ENCODE results near the gene DGKB. TPM values are rescaled to one million over a fixed set of nuclear protein-coding genes. Genes with fewer than 3 reads are reported as not detected.

Gene DGKB
- total RNA-seq, 4 donors from 2014 or later, result 0.40 to 3.8 (median 0.82) TPM; not detected in 1

GRCh38 chr7:14786314-14786895 is 116.1 kb downstream of the DGKB start:
- Histone ChIP-seq H3K4me3 (no peak overlapping the region), H3K27me3 (no peaks in the 10 kb centered on the region), H3K4me1 (no peaks in the 10 kb centered on the region), H3K27ac (no peak overlapping the region), H3K9me3 (no peaks in the 10 kb centered on the region), H3K36me3 (no peaks in the 10 kb centered on the region)
- intact Hi-C loops (cut with DNase I; ENCODE audit: low total_unique reads), result no loop called here
- TF ChIP-seq POLR2AphosphoS5 (IDR thresholded peaks at IDR 0.05) (no peak), CTCF (IDR thresholded peaks at IDR 0.05) (no peak), EP300 (IDR thresholded peaks at IDR 0.05; ENCODE audit: low read depth) (no peak), POLR2A (IDR thresholded peaks at IDR 0.05) (no peak)
- in situ Hi-C loops (cut with MboI; ENCODE audit: low pct_ligation_motif_present in 1 of 4, low pct_unique_long_range_greater_than_20kb in 1 of 4, low sequenced_read_pairs in 3 of 4), result no loop called here
- DNase-seq, result no peak
- 77 to 80% methylated on average over 1 to 9 of the region's 9 CpGs for WGBS, 2 donors (ENCODE audit: low coverage in 1 of 2)

- no peaks in the 10 kb centered on the region for H3K27me3 ChIP-seq
- H3K27ac ChIP-seq, result no peak overlapping the region
- 83 to 91% methylated on average over 3 of the region's 3 CpGs for WGBS, 2 donors (ENCODE audit: low coverage in 1 of 2)
- H3K36me3 ChIP-seq, result no peaks in the 10 kb centered on the region
- in situ Hi-C loops (cut with MboI; ENCODE audit: low pct_ligation_motif_present in 1 of 4, low pct_unique_long_range_greater_than_20kb in 1 of 4, low sequenced_read_pairs in 3 of 4) (no loop called here), intact Hi-C loops (cut with DNase I; ENCODE audit: low total_unique reads) (no loop called here)
- TF ChIP-seq CTCF (IDR thresholded peaks at IDR 0.05) (no peak), POLR2A (IDR thresholded peaks at IDR 0.05) (no peak), EP300 (IDR thresholded peaks at IDR 0.05; ENCODE audit: low read depth) (no peak), POLR2AphosphoS5 (IDR thresholded peaks at IDR 0.05) (no peak)
- no peaks in the 10 kb centered on the region for H3K9me3 ChIP-seq
- no peak for DNase-seq
- no peaks in the 10 kb centered on the region for H3K4me1 ChIP-seq
- no peak overlapping the region for H3K4me3 ChIP-seq
Observed at GRCh38 chr7:14777806-14778205, 124.7 kb downstream of the DGKB start.

GRCh38 chr7:14776266-14776665 is 126.3 kb downstream of the DGKB start:
- Histone ChIP-seq H3K4me3 (no peak overlapping the region), H3K27me3 (no peaks in the 10 kb centered on the region), H3K36me3 (no peaks in the 10 kb centered on the region), H3K9me3 (no peaks in the 10 kb centered on the region), H3K4me1 (no peaks in the 10 kb centered on the region), H3K27ac (no peak overlapping the region)
- WGBS, 2 donors (ENCODE audit: low coverage in 1 of 2), result 86% methylated on average over 2 of the region's 2 CpGs; no CpG with 5 or more reads in 1 of the 2 donors
- DNase-seq, result no peak
- TF ChIP-seq CTCF (IDR thresholded peaks at IDR 0.05) (no peak), EP300 (IDR thresholded peaks at IDR 0.05; ENCODE audit: low read depth) (no peak), POLR2A (IDR thresholded peaks at IDR 0.05) (no peak), POLR2AphosphoS5 (IDR thresholded peaks at IDR 0.05) (no peak)
- in situ Hi-C loops (cut with MboI; ENCODE audit: low pct_ligation_motif_present in 1 of 4, low pct_unique_long_range_greater_than_20kb in 1 of 4, low sequenced_read_pairs in 3 of 4), result no loop called here
- intact Hi-C loops (cut with DNase I; ENCODE audit: low total_unique reads), result no loop called here

- WGBS, 2 donors (ENCODE audit: low coverage in 1 of 2), result 27 to 63% methylated on average over 1 to 2 of the region's 2 CpGs
- in situ Hi-C loops (cut with MboI; ENCODE audit: low pct_ligation_motif_present in 1 of 4, low pct_unique_long_range_greater_than_20kb in 1 of 4, low sequenced_read_pairs in 3 of 4), result no loop called here
- Histone ChIP-seq H3K4me1 (no peaks in the 10 kb centered on the region), H3K27me3 (no peaks in the 10 kb centered on the region), H3K27ac (no peak overlapping the region), H3K36me3 (no peaks in the 10 kb centered on the region), H3K4me3 (no peak overlapping the region), H3K9me3 (no peaks in the 10 kb centered on the region)
- DNase-seq, result no peak
- intact Hi-C loops (cut with DNase I; ENCODE audit: low total_unique reads), result no loop called here
- no peak for TF ChIP-seq EP300 (IDR thresholded peaks at IDR 0.05; ENCODE audit: low read depth)
- no peak for TF ChIP-seq CTCF (IDR thresholded peaks at IDR 0.05)
- TF ChIP-seq POLR2AphosphoS5 (IDR thresholded peaks at IDR 0.05), result no peak
- TF ChIP-seq POLR2A (IDR thresholded peaks at IDR 0.05), result no peak
Observed at GRCh38 chr7:14773729-14774271, 128.8 kb downstream of the DGKB start.
